K562 (cell line): Measurements from ENCODE around the gene KCNQ4. TPM values are rescaled to one million over a fixed set of nuclear protein-coding genes. Genes with fewer than 3 reads are reported as not detected.

ENCODE experiments used
- E2F5 ChIP-seq: sonication (generic); formaldehyde crosslinking; IDR thresholded peaks from 2 replicates; pipeline ENCODE4 v1.8.0; 2022; ENCODE audit warnings: mild to moderate bottlenecking, missing genetic modification reagents
- ETV1 ChIP-seq: fragments of 450-650 bp; conservative IDR thresholded peaks from 2 replicates; pipeline ENCODE4 v1.6.1; 2016; ENCODE audit warnings: missing genetic modification characterization, control low read depth, low read depth, missing compliant biosample characterization
- FOXM1 ChIP-seq, 2 experiments: fragments of 450-650 bp in 1 of 2; sonication (generic) in 1 of 2; formaldehyde crosslinking in 1 of 2; IDR thresholded peaks; 2 replicates each; pipeline versions ENCODE4 v1.6.1 to v1.9.0; 2017 to 2022; ENCODE audit warnings: low read depth in 2 of 2, mild to moderate bottlenecking in 2 of 2, missing genetic modification reagents in 1 of 2, moderate library complexity in 1 of 2
- HNRNPUL1 ChIP-seq: fragments of 200-400 bp; formaldehyde crosslinking; IDR thresholded peaks from 2 replicates; pipeline ENCODE4 v1.6.1; 2017; ENCODE audit warnings: low read length
- PHB ChIP-seq: fragments of 250-450 bp; sonication (Bioruptor Pico); IDR thresholded peaks from 2 replicates; pipeline ENCODE4 v1.5.0; 2021
- RBM17 ChIP-seq: fragments of 200-400 bp; formaldehyde crosslinking; IDR thresholded peaks from 2 replicates; pipeline ENCODE4 v1.6.1; 2017; ENCODE audit warnings: low read depth, mild to moderate bottlenecking, low read length, borderline replicate concordance
- SAFB2 ChIP-seq: fragments of 200-400 bp; formaldehyde crosslinking; IDR thresholded peaks from 2 replicates; pipeline ENCODE4 v1.6.1; 2018; ENCODE audit warnings: borderline replicate concordance, low read length, low read depth, moderate library complexity; ENCODE audit not compliant: severe bottlenecking
- ZNF436 ChIP-seq: fragments of 250-450, 450-650 bp; sonication (Bioruptor Pico); formaldehyde crosslinking; IDR thresholded peaks from 2 replicates; pipeline ENCODE4 v1.7.0; 2020; ENCODE audit warnings: mild to moderate bottlenecking
- ZNF449 ChIP-seq: fragments of 250-450 bp; sonication (Bioruptor Pico); IDR thresholded peaks from 2 replicates; pipeline ENCODE4 v1.8.0; 2022; ENCODE audit warnings: moderate library complexity, mild to moderate bottlenecking, inconsistent platforms
- ZNF592 ChIP-seq: fragments of 450-650 bp; IDR thresholded peaks from 2 replicates; pipeline ENCODE4 v1.6.1; 2017; ENCODE audit warnings: antibody characterized with exemption, mild to moderate bottlenecking
- polyA plus RNA-seq, 8 experiments: library from polyadenylated mRNA; depleted of rRNA in 4 of 8; stranded (reverse) in 5 of 8; unstranded in 3 of 8; fragments of >200 nt; fragmentation: Nextera tagmentation in 2 of 8; fragmentation: Illumina TruSeq in 1 of 8; extraction: Ambion mirVana in 2 of 8; extraction: Trizol in 1 of 8; gene quantifications; 2 replicates each; pipeline versions ENCODE4 v1.2.1 to v1.2.3, GENCODE V29; 2011 to 2014; ENCODE audit warnings: inconsistent platforms in 1 of 8, missing spikeins in 1 of 8
- total RNA-seq, 7 experiments: library from RNA; depleted of rRNA in 6 of 7; stranded (reverse); fragments of >200 nt in 6 of 7; fragmentation: Illumina TruSeq in 2 of 7; extraction: Trizol in 2 of 7; gene quantifications; 2 replicates each; pipeline versions ENCODE4 v1.2.1 to v1.2.3, GENCODE V29; 2011 to 2021; ENCODE audit warnings: low replicate concordance in 1 of 7

The KCNQ4 gene
- total and polyA plus RNA-seq, 9 of the 15 experiments (the other 6 are each of a cell fraction or from before 2014, with no cell fraction given): 0.07 to 4.1 (median 0.79) TPM

- TF ChIP-seq ZNF592: no peak
- TF ChIP-seq RBM17: no peak
- TF ChIP-seq SAFB2: no peak
- no peak for TF ChIP-seq PHB (CRISPR knock-in tag)
- no peak for TF ChIP-seq ZNF449 (CRISPR knock-in tag)
- no peak for TF ChIP-seq ZNF436 (CRISPR knock-in tag)
- TF ChIP-seq HNRNPUL1: no peak
- TF ChIP-seq E2F5: no peak
- peak; percentile 59 for TF ChIP-seq FOXM1 (IDR thresholded peaks at IDR 0.05; ENCODE audit: low read depth)
- no peak for TF ChIP-seq FOXM1 (CRISPR knock-in tag; IDR thresholded peaks at IDR 0.05; ENCODE audit: low read depth)
- TF ChIP-seq ETV1 (tag): 0 out of 2 replicates have a peak, but pooled peaks have one; percentile 22
These were observed 57.1 kb downstream of the KCNQ4 start (continued) for GRCh38 chr1:40840526-40841323.
